Measurements from ENCODE around the gene ACTRT1. TPM values are rescaled to one million over a fixed set of nuclear protein-coding genes. Genes with fewer than 3 reads are reported as not detected.

Gene ACTRT1
- total RNA-seq (ENCODE audit: insufficient read depth, low replicate concordance), result 0.48 TPM

DNA sequence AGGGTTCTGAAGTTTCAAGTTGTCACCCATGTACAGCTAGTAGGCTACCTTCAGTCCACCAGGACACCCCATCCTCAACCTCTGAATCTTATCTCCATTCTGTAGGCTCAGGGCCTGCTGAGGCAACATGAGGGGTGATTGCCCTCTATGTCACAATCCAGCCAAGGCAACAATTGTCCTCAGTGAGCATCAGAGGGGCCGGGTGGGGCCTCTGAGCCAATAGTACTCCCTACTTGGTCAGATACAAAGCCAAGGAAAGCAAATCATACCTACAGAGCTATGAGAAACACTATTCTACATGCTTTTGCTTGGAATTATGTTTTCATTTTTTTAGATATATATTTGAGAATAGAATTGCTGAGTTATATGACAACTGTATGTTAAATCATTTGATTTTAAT lies at the start of gene ACTRT1:
Gene ACTRT1 (minus strand): TSS at position 101 of the 400 bp plus-strand sequence. CDS start 197 bp downstream, outside the sequence.
- DNase-seq (ENCODE audit: low spot score), result no peak

GRCh38 chrX:128078545-128078944 lies 26.3 kb upstream of the ACTRT1 start:
- no peak for DNase-seq (ENCODE audit: low spot score)

DNA sequence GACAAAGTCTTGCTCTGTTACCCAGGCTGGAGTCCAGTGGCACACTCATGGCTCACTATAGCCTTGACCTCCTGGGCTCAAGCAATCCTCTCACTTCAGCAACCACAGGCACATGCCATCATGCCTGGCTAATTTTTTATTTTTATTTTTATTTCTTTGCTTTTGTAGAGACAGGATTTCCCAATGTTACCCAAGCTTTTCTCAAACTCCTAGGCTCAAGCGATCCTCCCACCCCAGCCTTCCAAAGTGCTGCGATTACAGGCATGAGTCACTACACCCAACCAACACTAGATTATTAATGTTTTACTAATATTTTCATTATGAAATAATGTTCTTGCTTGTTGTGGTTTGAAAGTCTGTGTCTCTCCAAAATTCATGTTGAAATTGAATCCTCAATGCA lies 5.2 kb upstream of the ACTRT1 start:
- DNase-seq (ENCODE audit: low spot score), result no peak

GRCh38 chrX:128051526-128051925 lies 677 bp downstream of the ACTRT1 start:
- DNase-seq (ENCODE audit: low spot score), result no peak

GRCh38 chrX:128035318-128035717 lies 16.9 kb downstream of the ACTRT1 start:
- DNase-seq (ENCODE audit: low spot score), result no peak

GRCh38 chrX:128021566-128021965 lies 30.6 kb downstream of the ACTRT1 start:
- no peak for DNase-seq (ENCODE audit: low spot score)

DNA sequence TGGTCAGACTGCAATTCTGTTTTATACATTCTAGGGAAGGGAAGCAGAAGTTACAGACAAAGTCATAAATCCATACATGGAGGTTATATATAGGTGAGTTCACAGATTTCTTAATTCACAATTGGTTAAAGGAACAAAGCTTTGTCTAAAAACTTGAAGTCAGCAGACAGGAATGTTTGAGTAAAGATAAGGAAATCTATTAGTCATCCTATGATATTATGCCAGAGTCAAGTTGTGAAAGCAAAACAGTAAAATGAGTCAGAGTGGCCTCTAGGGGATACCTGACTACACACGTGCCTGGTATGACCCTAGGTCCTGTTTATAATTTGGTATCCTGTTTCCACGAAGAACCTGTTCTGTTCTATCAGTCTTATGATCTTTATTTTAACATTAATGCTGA lies 31.5 kb downstream of the ACTRT1 start:
- peak; percentile 55 for DNase-seq (ENCODE audit: low spot score)

DNA sequence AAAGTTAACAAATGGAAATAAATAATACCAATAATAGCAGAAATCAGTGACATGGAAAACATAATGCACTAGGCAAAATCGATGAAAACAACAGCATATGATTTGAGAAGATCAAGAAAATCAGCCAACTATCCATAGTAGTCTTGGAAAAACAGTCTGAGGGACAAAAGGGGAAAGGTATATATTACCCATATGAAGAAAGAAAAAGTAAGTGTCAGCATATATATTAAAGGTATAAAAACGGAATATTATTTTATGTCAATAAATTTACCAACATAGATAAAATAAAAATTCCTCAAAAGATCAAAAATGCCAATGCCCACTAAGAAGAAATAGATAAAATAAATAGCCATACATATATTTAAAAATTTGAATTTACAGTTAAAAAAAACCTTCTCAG lies 33.0 kb downstream of the ACTRT1 start:
- DNase-seq (ENCODE audit: low spot score), result no peak

DNA sequence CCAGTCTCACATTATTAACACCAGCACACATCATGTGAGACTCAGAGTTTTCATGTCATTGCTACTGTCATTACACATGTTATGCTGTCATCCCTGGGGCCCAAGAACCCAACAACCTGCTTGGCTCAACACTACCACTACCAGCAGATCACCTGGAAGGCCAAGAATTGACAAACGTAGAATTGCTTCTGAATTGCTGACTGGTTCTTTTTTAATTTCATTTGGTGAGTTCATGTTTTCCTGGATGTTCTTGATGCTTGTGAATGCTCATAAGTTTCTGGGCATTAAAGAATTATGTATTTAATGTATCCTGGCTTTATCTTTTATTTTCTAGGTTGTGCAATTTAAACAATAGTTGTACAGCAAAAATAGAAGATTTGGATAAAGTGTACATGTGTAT lies 40.2 kb downstream of the ACTRT1 start:
- DNase-seq (ENCODE audit: low spot score), result no peak

- no peak for DNase-seq (ENCODE audit: low spot score)
Measured at GRCh38 chrX:128007882-128008281, 44.3 kb downstream of the ACTRT1 start.
